Activated gamma-delta T cell treated with anti-CD3 and anti-CD28 coated beads, Interleukin-2, amount 50 U/mL, for 16 hours (primary cell): ENCODE data around the gene PTPRH.
"Not testable (repeated sequence)": the region's sequence is repeated elsewhere in the genome, so short reads cannot be mapped to it uniquely, and the experiment has no call there.

Experiments used
- DNase-seq: peaks from one replicate; pipeline ENCODE4 v3.0.0-alpha.2; 2020; ENCODE audit warnings: low read depth

The PTPRH gene

GRCh38 chr19:55225415-55225958 is 16.2 kb upstream of the PTPRH start:
- no peak for DNase-seq

- DNase-seq = not testable (repeated sequence)
These were observed 15.5 kb upstream of the PTPRH start for GRCh38 chr19:55224679-55225414.

- DNase-seq = no peak
These were observed 14.9 kb upstream of the PTPRH start for GRCh38 chr19:55224038-55224665.

GRCh38 chr19:55223291-55224037 is 14.2 kb upstream of the PTPRH start:
- no peak for DNase-seq

GRCh38 chr19:55220525-55220924 is 11.2 kb upstream of the PTPRH start:
- no peak for DNase-seq

GRCh38 chr19:55216461-55217198 is 7.3 kb upstream of the PTPRH start:
- no peak for DNase-seq

GRCh38 chr19:55213547-55213946 is 4.2 kb upstream of the PTPRH start:
- no peak for DNase-seq

- DNase-seq = no peak
These were observed 3.1 kb upstream of the PTPRH start for GRCh38 chr19:55212447-55212846.

- DNase-seq = no peak
These were observed 582 bp upstream of the PTPRH start for GRCh38 chr19:55209693-55210472.

- no peak for DNase-seq
These were observed 2.4 kb downstream of the PTPRH start for GRCh38 chr19:55206664-55207500.

- not testable (repeated sequence) for DNase-seq
These were observed 7.1 kb downstream of the PTPRH start for GRCh38 chr19:55202199-55202598.

GRCh38 chr19:55199620-55200204 is 9.6 kb downstream of the PTPRH start:
- DNase-seq = no peak

GRCh38 chr19:55198651-55199050 is 10.7 kb downstream of the PTPRH start:
- no peak for DNase-seq

- DNase-seq = no peak
These were observed 11.8 kb downstream of the PTPRH start for GRCh38 chr19:55197528-55197927.

- DNase-seq = no peak
These were observed 12.5 kb downstream of the PTPRH start for GRCh38 chr19:55196803-55197202.

GRCh38 chr19:55193481-55193880 is 15.8 kb downstream of the PTPRH start:
- no peak for DNase-seq

- no peak for DNase-seq
These were observed 19.9 kb downstream of the PTPRH start for GRCh38 chr19:55189403-55189835.

GRCh38 chr19:55188625-55189024 is 20.7 kb downstream of the PTPRH start:
- DNase-seq = no peak

GRCh38 chr19:55186080-55186479 is 23.2 kb downstream of the PTPRH start:
- DNase-seq = no peak

GRCh38 chr19:55181740-55182139 is 27.6 kb downstream of the PTPRH start:
- no peak for DNase-seq
